Ovary (tissue), 3 donors: ENCODE results near the gene GRHL3.

ENCODE experiments used
- POLR2A ChIP-seq: fragments of 450-650 bp; IDR thresholded peaks from one replicate; pipeline ENCODE4 v1.6.1; 2017; ENCODE audit warnings: antibody characterized with exemption, mild to moderate bottlenecking, moderate library complexity
- TF ChIP-seq, protein P1 (sequence below), 3 donors: fragments of 450-650 bp in 2 of 3; fragments of 200-600 bp in 1 of 3; IDR thresholded peaks; one replicate each; pipeline versions ENCODE4 v1.5.1 to v1.8.0; 2016 to 2022; ENCODE audit warnings: antibody characterized with exemption in 3 of 3, mild to moderate bottlenecking in 1 of 3
- donor health status: DM: no; HTN: no; CAD: no.

DNA sequence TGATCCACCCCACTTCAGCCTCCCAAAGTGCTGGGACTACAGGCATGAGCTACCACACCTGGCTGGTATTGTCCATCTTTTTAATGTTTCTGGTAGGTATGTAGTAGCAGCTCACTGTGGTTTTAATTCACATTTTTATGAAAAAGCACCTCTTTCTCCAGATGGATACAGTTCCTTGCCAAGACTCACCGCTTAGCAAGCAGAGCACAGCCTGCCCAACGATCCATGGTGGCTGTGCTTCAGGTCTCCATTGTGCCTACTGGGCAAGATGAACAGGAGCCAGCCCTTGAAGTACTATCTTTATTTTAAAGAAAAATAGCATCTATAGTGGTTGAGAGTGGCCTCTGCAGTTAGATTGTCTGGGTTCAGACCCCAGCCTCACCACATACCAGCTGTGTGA is 37.6 kb upstream of the GRHL3 start:
- TF ChIP-seq, protein P1, sequence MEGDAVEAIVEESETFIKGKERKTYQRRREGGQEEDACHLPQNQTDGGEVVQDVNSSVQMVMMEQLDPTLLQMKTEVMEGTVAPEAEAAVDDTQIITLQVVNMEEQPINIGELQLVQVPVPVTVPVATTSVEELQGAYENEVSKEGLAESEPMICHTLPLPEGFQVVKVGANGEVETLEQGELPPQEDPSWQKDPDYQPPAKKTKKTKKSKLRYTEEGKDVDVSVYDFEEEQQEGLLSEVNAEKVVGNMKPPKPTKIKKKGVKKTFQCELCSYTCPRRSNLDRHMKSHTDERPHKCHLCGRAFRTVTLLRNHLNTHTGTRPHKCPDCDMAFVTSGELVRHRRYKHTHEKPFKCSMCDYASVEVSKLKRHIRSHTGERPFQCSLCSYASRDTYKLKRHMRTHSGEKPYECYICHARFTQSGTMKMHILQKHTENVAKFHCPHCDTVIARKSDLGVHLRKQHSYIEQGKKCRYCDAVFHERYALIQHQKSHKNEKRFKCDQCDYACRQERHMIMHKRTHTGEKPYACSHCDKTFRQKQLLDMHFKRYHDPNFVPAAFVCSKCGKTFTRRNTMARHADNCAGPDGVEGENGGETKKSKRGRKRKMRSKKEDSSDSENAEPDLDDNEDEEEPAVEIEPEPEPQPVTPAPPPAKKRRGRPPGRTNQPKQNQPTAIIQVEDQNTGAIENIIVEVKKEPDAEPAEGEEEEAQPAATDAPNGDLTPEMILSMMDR (IDR thresholded peaks at IDR 0.05): no peak
- TF ChIP-seq POLR2A: no peak
